Activated CD4-positive, alpha-beta T cell treated with anti-CD3 and anti-CD28 coated beads for 36 hours (primary cell): ENCODE results near the gene CTRL. TPM values are rescaled to one million over a fixed set of nuclear protein-coding genes. Genes with fewer than 3 reads are reported as not detected.

Source experiments
- ATAC-seq: fragments of 200-7000 bp; cut with Tn5 transposase; one replicate; pipeline ENCODE4 v1.10.0; 2021; ENCODE audit warnings: mild to moderate bottlenecking, moderate library complexity
- CTCF ChIA-PET: fragments of 350-600 bp; sonication (Branson Sonifier 250); formaldehyde crosslinking; loops from one replicate; lab custom pipeline; 2021; ENCODE audit warnings: antibody characterized with exemption; lab: Charles Lee
- POLR2A ChIA-PET: fragments of 350-600 bp; sonication (Branson Sonifier 250); formaldehyde crosslinking; loops from one replicate; lab custom pipeline; 2021; ENCODE audit warnings: antibody characterized with exemption, inconsistent platforms; lab: Charles Lee
- DNase-seq: peaks from one replicate; pipeline ENCODE4 v3.0.0-alpha.2; 2020
- H3K27ac Mint-ChIP-seq: one replicate; pipeline ENCODE4 v1.8.0; 2021; ENCODE audit warnings: mixed read lengths
- H3K27me3 Mint-ChIP-seq: one replicate; pipeline ENCODE4 v1.8.0; 2021; ENCODE audit warnings: mixed read lengths
- H3K36me3 Mint-ChIP-seq: one replicate; pipeline ENCODE4 v1.8.0; 2021; ENCODE audit warnings: low read depth, mixed read lengths
- H3K4me1 Mint-ChIP-seq: one replicate; pipeline ENCODE4 v1.8.0; 2021; ENCODE audit warnings: mixed read lengths
- H3K4me3 Mint-ChIP-seq: one replicate; pipeline ENCODE4 v1.8.0; 2021; ENCODE audit warnings: mild to moderate bottlenecking, moderate library complexity, mixed read lengths
- H3K9me3 Mint-ChIP-seq: one replicate; pipeline ENCODE4 v1.8.0; 2021; ENCODE audit warnings: low read depth, mixed read lengths
- intact Hi-C, 2 experiments: fragments of 100-400 bp; cut with DNase I in 1 of 2; cut with micrococcal nuclease in 1 of 2; formaldehyde crosslinking; loops; one replicate each; pipeline versions ENCODE4 v1.14.2 to v1.15.1; 2022 to 2024; cut with DNase I, micrococcal nuclease
- total RNA-seq, 2 experiments: library from RNA; stranded (reverse); gene quantifications; one replicate each; pipeline ENCODE4 v1.2.3, GENCODE V29; 2021

The CTRL gene
- total RNA-seq, 2 experiments from 2014 or later: 2.5 to 3.5 TPM

DNA sequence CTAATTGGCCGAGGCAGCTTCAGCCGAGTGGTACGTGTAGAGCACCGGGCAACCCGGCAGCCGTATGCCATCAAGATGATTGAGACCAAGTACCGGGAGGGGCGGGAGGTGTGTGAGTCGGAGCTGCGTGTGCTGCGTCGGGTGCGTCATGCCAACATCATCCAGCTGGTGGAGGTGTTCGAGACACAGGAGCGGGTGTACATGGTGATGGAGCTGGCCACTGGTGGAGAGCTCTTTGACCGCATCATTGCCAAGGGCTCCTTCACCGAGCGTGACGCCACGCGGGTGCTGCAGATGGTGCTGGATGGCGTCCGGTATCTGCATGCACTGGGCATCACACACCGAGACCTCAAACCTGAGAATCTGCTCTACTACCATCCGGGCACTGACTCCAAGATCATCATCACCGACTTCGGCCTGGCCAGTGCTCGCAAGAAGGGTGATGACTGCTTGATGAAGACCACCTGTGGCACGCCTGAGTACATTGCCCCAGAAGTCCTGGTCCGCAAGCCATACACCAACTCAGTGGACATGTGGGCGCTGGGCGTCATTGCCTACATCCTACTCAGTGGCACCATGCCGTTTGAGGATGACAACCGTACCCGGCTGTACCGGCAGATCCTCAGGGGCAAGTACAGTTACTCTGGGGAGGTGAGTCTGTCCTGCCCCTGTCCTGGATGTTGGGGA is 22.5 kb downstream of the CTRL start:
- DNase-seq (no peak), ATAC-seq (no peak)
- Mint-ChIP-seq H3K27ac (peak overlapping the region; percentile 3), H3K27me3 (no peaks in the 10 kb centered on the region), H3K4me1 (peaks cover 18% of the 10 kb centered on the region), H3K4me3 (no peak overlapping the region), H3K36me3 (peaks cover 13% of the 10 kb centered on the region), H3K9me3 (no peaks in the 10 kb centered on the region)
- intact Hi-C loops: no loop called here
- CTCF ChIA-PET: interaction anchor here (1.0 to 1.2 kb wide), 2 partner anchors 9 to 26 kb away, joined by 4 read pairs; no protein-coding TSS in a partner anchor
- POLR2A ChIA-PET: no interaction called here

DNA sequence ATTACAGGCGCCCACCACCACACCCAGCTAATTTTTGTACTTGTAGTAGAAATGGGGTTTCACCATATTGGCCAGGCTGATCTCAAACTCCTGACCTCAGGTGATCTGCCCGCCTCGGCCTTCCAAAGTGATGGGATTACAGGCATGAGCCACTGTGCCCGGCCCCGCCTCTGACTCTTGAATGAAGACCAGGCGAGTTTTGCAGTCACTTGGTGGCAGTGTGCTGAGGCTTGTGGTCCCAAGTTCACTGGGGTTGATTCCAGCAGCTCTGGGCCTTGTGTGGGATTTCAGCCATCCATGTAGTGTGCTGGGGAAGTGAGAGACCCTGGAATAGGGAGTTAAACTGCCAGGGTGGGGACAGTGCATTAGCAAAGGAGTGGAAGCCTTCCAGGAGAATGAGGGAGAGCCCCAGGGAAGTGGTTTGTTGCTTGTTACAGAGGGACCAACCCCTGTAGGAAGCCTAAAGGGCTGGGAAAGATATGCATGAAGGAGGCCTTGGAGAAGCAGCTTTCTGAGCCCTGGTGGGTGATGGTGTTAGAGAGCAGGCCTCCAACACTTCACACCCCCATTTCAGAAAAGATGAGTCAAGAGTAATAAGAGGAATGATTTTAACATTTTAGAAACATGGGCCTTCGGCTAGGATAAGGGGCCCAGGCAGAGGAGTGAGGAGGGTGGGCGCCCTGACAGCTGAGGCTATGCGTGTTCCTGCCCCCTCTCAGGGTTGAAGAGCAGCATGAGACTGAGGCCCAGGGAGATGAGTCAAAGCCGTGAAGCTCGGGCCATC is 24.1 kb downstream of the CTRL start:
- peaks cover 18% of the 10 kb centered on the region for H3K4me1 Mint-ChIP-seq
- no peak for DNase-seq
- H3K27me3 Mint-ChIP-seq: no peaks in the 10 kb centered on the region
- H3K27ac Mint-ChIP-seq: peak overlapping the region; percentile 79
- intact Hi-C loops: no loop called here
- no peak for ATAC-seq
- ChIA-PET POLR2A (no interaction called here), CTCF (interaction anchor here (0.6 kb wide), 1 partner anchor 91 kb away, joined by 3 read pairs; no protein-coding TSS in a partner anchor)
- H3K36me3 Mint-ChIP-seq: peaks cover 13% of the 10 kb centered on the region
- H3K4me3 Mint-ChIP-seq: no peak overlapping the region
- no peaks in the 10 kb centered on the region for H3K9me3 Mint-ChIP-seq

DNA sequence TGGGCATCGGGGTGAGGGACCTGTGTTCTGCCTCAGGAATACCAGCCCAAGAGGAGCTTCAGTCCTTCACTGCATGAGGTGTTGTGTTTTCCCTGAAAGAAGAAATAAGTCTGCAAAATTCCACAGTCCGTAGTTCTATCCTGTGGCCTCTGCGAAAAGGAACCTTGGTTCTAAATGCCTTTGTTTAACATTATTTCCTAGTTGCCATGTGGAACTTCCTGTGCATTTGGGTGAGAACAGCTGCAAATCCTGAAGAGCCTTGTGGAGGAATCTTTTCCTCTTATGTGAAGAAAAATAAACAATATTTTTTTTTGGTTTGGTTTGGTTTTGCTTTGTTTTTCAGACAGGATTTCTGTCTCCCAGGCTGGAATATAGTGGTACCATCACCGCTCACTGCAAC is 28.8 kb downstream of the CTRL start:
- H3K4me3 Mint-ChIP-seq: no peak overlapping the region

DNA sequence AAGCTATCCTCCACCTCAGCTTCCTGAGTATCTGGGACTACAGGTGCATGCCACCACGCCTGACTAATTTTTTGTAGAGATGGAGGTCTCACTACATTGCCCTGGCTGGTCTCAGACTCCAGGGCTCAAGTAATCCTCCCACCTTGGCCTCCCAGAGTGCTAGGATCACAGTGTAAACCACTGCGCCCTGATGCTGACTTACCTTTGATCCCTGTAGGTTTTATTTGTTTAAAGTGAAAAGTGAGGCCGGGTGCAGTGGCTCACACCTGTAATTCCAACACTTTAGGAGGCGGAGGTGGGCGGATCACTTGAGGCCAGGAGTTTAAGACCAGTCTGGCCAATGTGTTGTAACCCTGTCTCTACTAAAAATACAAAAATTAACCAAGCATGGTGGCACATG is 29.9 kb downstream of the CTRL start:
- Mint-ChIP-seq H3K4me1 (peaks cover 4% of the 10 kb centered on the region), H3K27me3 (no peaks in the 10 kb centered on the region), H3K4me3 (no peak overlapping the region), H3K27ac (no peak overlapping the region), H3K36me3 (peaks cover 2% of the 10 kb centered on the region), H3K9me3 (no peaks in the 10 kb centered on the region)
- intact Hi-C loops: no loop called here
- ATAC-seq (no peak), DNase-seq (no peak)
- CTCF ChIA-PET: interaction anchor here (0.6 to 1.4 kb wide), 3 partner anchors 16 to 427 kb away, joined by 3 read pairs; no protein-coding TSS in a partner anchor
- POLR2A ChIA-PET: no interaction called here

More for the DNA sequence above, 28.8 kb downstream of the CTRL start:
- POLR2A ChIA-PET: no interaction called here
- intact Hi-C loops: no loop called here
- Mint-ChIP-seq H3K27ac (peak overlapping the region; percentile 55), H3K9me3 (no peaks in the 10 kb centered on the region), H3K36me3 (peaks cover 2% of the 10 kb centered on the region), H3K4me1 (peaks cover 4% of the 10 kb centered on the region), H3K27me3 (no peaks in the 10 kb centered on the region)
- ATAC-seq: no peak
- CTCF ChIA-PET: no interaction called here
- DNase-seq: no peak

DNA sequence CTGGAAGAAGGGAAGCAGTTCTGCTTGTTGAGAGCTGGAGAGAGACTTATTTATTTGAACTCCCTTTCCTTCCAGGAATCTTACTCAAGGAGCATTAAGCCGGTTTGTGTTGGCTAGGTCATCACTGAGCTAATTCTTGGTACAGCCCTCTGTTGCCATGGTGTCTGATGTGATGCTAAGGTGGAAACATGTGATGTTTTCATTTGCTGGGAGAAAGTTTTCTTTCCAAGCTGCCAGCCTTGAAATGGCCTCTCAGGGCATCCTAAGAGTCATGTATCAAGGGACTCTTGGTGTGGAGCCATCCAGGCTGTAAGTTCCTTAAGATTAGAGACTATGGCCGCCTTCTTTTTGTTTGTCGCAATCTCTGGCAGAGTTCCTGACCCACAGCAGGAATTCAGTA is 34.4 kb downstream of the CTRL start:
- Mint-ChIP-seq H3K9me3 (no peaks in the 10 kb centered on the region), H3K4me3 (no peak overlapping the region), H3K27ac (no peak overlapping the region), H3K27me3 (no peaks in the 10 kb centered on the region), H3K36me3 (peaks cover 2% of the 10 kb centered on the region), H3K4me1 (peaks cover 30% of the 10 kb centered on the region)
- ChIA-PET CTCF (interaction anchor here (0.5 to 1.9 kb wide), 8 partner anchors 9 to 376 kb away, joined by 3 to 7 read pairs (median 3); no protein-coding TSS in a partner anchor), POLR2A (interaction anchor here (0.6 to 1.1 kb wide), 3 partner anchors 13 to 1300 kb away, joined by 3 to 5 read pairs (median 3); no protein-coding TSS in a partner anchor)
- intact Hi-C loops: no loop called here
- no peak for ATAC-seq
- no peak for DNase-seq

DNA sequence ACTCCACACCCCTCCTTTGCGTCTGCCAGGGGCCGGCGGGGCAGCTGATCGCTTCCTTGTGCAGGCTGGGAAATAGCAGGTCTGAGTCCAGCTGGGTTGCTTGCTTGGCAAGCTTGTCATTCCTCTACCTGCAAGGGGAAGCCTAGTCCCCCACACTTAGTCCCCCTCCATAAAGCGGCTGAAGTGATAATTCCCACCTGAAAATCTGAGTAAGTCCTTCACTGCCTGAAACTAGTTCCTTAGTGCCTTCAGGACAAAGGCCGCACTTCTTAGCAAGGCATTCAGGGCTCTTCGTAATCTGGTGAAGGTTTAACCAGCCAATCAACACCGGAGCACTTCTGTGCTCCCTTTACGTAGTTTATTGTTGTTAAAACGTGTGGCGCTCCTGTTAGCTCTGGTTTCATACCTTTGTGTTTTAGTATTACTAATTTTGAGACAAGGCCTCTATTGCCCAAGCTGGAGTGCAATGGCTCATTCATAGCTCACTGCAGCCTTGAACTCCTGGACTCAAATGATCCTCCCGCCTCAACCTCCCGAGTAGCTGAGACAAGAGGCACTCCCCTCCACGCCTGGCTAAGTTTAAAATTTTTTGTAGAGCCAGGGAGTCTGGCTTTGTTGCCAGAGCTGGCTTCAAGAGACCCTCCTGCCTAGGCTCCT is 37.8 kb downstream of the CTRL start:
- no peaks in the 10 kb centered on the region for H3K9me3 Mint-ChIP-seq
- DNase-seq: no peak
- POLR2A ChIA-PET: interaction anchor here (1.6 kb wide), 1 partner anchor 24 kb away, joined by 10 read pairs; no protein-coding TSS in a partner anchor
- no peaks in the 10 kb centered on the region for H3K27me3 Mint-ChIP-seq
- H3K36me3 Mint-ChIP-seq: peaks cover 2% of the 10 kb centered on the region
- H3K27ac Mint-ChIP-seq: peak overlapping the region; percentile 92
- H3K4me3 Mint-ChIP-seq: peak overlapping the region; percentile 92
- CTCF ChIA-PET: interaction anchor here (0.6 to 1.2 kb wide), 6 partner anchors 10 to 77 kb away, joined by 3 to 5 read pairs (median 4); no protein-coding TSS in a partner anchor
- intact Hi-C loops: loop anchor here (1.0 to 5.0 kb wide), 14 partner anchors 21 to 332 kb away; partner anchors contain the start of genes NUTF2 (in 2 of the 2), SLC12A4 (in 2 of the 2), ACD (in 1 of the 2) and CENPT (in 1 of the 2)
- ATAC-seq: no peak
- peaks cover 30% of the 10 kb centered on the region for H3K4me1 Mint-ChIP-seq

DNA sequence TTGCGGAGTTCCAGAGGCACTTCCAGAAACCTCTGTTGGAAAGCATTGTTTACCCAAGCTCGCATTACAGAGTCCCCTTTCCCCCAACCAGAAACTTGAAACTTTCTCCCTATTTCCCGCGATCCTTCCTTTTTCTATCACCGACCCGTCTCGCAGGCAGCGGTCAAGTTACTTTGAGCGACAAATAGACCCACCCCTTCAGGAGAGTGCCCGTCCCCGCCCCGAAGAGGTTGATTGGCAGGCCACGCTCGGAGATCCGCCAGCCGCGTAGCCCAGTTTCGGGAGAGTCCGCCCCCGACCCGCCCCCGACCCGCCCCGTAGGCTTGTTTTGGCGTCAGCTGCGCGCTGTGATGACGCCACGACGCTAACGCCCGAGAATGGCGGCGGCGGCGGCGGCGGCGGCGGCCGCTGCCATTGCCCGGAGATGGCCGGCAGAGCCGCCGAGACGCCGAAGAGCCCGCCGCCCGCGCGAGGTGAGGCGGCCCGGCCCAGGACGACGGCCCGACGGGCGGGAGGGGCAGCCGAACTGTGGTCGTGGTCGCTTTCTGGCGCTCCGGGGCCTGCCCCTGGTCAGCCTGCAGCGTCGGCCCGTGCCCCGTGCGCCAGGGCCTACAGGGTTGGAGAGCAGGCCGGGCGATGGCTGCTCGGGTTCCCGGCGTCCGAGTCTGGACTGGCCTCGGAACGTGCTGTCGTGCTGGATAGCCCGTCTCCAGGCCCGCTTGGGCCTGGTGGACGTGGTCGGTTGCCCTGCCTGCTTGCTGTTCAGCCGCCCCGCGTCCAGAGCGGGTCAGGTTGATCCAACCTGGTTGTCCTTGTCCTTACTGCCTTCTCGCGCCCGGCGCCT is 38.5 kb downstream of the CTRL start, which contains the start of gene PSKH1:
Gene PSKH1 (plus strand): TSS at position 356 of the 844 bp plus-strand sequence. CDS start 15,496 bp downstream, outside the sequence.
- CTCF ChIA-PET: interaction anchor here (0.6 to 2.0 kb wide), 8 partner anchors 10 to 388 kb away, joined by 3 to 8 read pairs (median 3); no protein-coding TSS in a partner anchor
- peak; percentile 97 for DNase-seq
- POLR2A ChIA-PET: interaction anchor here (0.7 to 1.4 kb wide), 2 partner anchors 11 to 43 kb away, joined by 3 to 4 read pairs; no protein-coding TSS in a partner anchor
- peak within 1 kb of the TSS; percentile 92 for H3K27ac Mint-ChIP-seq
- H3K4me3 Mint-ChIP-seq: peak within 1 kb of the TSS; percentile 92
- peaks cover 30% of the 10 kb centered on the region for H3K4me1 Mint-ChIP-seq
- H3K9me3 Mint-ChIP-seq: no peaks in the 10 kb centered on the region
- intact Hi-C loops: loop anchor here (1.0 to 5.0 kb wide), 14 partner anchors 20 to 331 kb away; partner anchors contain the start of genes NUTF2 (in 2 of the 2), SLC12A4 (in 2 of the 2), ACD (in 1 of the 2) and CENPT (in 1 of the 2)
- H3K36me3 Mint-ChIP-seq: peaks cover 2% of the 10 kb centered on the region
- no peaks in the 10 kb centered on the region for H3K27me3 Mint-ChIP-seq
- ATAC-seq: peak; percentile 99

DNA sequence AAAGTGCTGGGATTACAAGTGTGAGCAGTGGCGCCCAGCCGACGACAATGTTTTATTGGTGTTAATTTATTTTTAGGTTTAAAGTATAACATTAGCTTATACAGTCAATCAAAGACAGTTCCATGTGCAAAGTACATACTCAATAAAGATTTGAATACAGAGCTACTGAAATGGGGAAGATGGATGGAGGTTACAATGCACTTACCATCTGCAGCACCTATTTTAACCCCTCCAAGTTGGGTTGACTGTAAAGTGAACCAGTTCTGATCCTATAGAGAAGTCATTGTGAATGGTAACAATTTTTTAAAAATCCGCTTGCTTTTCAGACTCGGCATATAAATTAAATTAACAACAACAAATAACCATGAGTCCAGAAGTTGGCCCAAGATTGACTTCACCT is 39.3 kb downstream of the CTRL start:
- POLR2A ChIA-PET: interaction anchor here (0.6 to 1.4 kb wide), 3 partner anchors 11 to 43 kb away, joined by 3 to 4 read pairs (median 3); no protein-coding TSS in a partner anchor
- intact Hi-C loops: loop anchor here in 1 of 2 experiments (5.0 kb wide), 1 partner anchor 45 kb away; the partner anchor contains the start of genes CENPT and NUTF2
- H3K9me3 Mint-ChIP-seq: no peaks in the 10 kb centered on the region
- CTCF ChIA-PET: interaction anchor here (0.8 to 2.0 kb wide), 4 partner anchors 9 to 387 kb away, joined by 3 to 8 read pairs (median 3); no protein-coding TSS in a partner anchor
- ATAC-seq: no peak
- H3K27me3 Mint-ChIP-seq: no peaks in the 10 kb centered on the region
- H3K4me3 Mint-ChIP-seq: peak overlapping the region; percentile 80
- peak overlapping the region; percentile 78 for H3K27ac Mint-ChIP-seq
- peaks cover 2% of the 10 kb centered on the region for H3K36me3 Mint-ChIP-seq
- H3K4me1 Mint-ChIP-seq: peaks cover 30% of the 10 kb centered on the region
- no peak for DNase-seq

DNA sequence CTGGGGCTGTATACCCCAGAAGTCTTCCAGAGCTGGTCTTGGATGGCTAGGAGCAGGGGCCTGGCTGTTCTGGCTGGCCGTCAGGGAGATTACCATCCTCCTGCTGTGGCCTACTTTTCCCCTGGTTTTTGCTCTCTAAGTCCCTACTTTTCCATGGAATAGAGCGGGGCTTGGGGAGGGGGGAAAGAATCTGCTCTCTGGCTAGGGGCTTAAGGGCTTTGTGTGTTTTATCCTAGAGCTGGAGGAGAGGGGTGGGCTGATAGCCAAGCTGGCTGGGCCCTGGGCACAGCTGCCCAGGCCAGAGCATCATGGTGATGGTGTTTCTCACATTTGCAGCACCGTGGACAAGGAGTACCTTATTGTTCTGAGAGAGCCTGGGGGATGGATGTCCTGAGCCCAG is 43.3 kb downstream of the CTRL start:
- Mint-ChIP-seq H3K36me3 (peaks cover 9% of the 10 kb centered on the region), H3K4me3 (no peak overlapping the region), H3K4me1 (peaks cover 8% of the 10 kb centered on the region), H3K27ac (no peak overlapping the region), H3K27me3 (no peaks in the 10 kb centered on the region), H3K9me3 (no peaks in the 10 kb centered on the region)
- POLR2A ChIA-PET: interaction anchor here (1.0 kb wide), 1 partner anchor 25 kb away, joined by 3 read pairs; no protein-coding TSS in a partner anchor
- CTCF ChIA-PET: interaction anchor here (1.0 to 1.5 kb wide), 3 partner anchors 9 to 72 kb away, joined by 3 to 7 read pairs (median 3); no protein-coding TSS in a partner anchor
- intact Hi-C loops: no loop called here
- no peak for ATAC-seq
- no peak for DNase-seq

DNA sequence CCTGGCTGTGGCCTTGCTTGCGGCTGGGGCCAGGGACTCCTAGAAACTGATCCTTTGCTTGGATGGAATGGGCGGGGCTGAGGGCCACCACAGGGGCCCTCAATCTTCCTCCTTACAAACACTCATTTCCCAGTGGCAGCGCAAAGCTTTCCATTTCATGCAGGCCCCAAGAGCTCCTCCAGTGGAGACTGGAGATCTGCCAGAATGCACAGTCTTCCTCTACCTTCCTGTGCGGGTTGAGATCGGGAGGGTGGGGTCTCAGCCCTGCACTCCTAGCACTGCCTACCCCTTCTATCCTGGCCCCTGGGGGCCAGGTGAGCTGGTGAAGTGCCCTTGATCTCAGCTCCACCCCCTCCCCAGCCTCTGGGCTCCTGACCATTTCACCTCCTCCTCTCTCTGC is 45.3 kb downstream of the CTRL start:
- Mint-ChIP-seq H3K4me1 (no peaks in the 10 kb centered on the region), H3K4me3 (no peak overlapping the region), H3K27ac (no peak overlapping the region), H3K27me3 (no peaks in the 10 kb centered on the region), H3K9me3 (no peaks in the 10 kb centered on the region), H3K36me3 (peaks cover 13% of the 10 kb centered on the region)
- no peak for ATAC-seq
- no peak for DNase-seq
- intact Hi-C loops: no loop called here
- POLR2A ChIA-PET: no interaction called here
- CTCF ChIA-PET: interaction anchor here (0.6 to 3.6 kb wide), 9 partner anchors 9 to 70 kb away, joined by 3 to 21 read pairs (median 3); no protein-coding TSS in a partner anchor
